GM21381 (cell line): Measurements from ENCODE around the gene SKIC2.

Experiments
- ATAC-seq: cut with Tn5 transposase; IDR thresholded peaks from one replicate; pipeline ENCODE4 v1.9.1; 2021; ENCODE audit warnings: mild to moderate bottlenecking, moderate library complexity; ENCODE audit not compliant: unreplicated experiment

SKIC2 gene

DNA sequence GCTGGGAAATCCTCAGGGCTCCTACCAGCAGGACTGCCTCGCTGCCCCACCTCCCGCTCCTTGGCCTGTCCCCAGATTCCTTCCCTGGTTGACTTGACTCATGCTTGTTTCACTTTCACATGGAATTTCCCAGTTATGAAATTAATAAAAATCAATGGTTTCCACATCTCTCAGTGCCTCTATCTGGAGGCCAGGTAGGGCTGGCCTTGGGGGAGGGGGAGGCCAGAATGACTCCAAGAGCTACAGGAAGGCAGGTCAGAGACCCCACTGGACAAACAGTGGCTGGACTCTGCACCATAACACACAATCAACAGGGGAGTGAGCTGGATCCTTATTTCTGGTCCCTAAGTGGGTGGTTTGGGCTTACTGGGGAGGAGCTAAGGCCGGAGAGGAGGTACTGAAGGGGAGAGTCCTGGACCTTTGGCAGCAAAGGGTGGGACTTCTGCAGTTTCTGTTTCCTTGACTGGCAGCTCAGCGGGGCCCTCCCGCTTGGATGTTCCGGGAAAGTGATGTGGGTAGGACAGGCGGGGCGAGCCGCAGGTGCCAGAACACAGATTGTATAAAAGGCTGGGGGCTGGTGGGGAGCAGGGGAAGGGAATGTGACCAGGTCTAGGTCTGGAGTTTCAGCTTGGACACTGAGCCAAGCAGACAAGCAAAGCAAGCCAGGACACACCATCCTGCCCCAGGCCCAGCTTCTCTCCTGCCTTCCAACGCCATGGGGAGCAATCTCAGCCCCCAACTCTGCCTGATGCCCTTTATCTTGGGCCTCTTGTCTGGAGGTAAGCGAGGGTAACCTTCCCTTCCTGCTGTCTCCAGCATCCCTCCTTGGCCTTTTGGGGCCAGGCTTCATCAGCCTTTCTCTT, 13.2 kb upstream of the SKIC2 start, which contains the start of gene CFB:
Gene CFB, plus strand, starts transcription at position 589 of the 863 bp plus-strand sequence. Its CDS starts 127 bp downstream, at position 716.
- no peak for ATAC-seq

DNA sequence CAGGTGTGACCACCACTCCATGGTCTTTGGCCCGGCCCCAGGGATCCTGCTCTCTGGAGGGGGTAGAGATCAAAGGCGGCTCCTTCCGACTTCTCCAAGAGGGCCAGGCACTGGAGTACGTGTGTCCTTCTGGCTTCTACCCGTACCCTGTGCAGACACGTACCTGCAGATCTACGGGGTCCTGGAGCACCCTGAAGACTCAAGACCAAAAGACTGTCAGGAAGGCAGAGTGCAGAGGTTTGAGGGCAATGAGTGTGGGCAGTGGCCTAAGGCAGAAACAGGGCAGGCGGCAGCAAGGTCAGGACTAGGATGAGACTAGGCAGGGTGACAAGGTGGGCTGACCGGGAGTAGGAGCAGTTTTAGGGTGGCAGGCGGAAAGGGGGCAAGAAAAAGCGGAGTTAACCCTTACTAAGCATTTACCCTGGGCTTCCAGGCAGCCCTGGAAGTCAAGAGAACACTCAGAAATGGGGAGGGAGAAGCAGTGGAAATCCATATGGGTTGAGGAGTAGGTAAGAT, 12.5 kb upstream of the SKIC2 start:
- no peak for ATAC-seq

DNA sequence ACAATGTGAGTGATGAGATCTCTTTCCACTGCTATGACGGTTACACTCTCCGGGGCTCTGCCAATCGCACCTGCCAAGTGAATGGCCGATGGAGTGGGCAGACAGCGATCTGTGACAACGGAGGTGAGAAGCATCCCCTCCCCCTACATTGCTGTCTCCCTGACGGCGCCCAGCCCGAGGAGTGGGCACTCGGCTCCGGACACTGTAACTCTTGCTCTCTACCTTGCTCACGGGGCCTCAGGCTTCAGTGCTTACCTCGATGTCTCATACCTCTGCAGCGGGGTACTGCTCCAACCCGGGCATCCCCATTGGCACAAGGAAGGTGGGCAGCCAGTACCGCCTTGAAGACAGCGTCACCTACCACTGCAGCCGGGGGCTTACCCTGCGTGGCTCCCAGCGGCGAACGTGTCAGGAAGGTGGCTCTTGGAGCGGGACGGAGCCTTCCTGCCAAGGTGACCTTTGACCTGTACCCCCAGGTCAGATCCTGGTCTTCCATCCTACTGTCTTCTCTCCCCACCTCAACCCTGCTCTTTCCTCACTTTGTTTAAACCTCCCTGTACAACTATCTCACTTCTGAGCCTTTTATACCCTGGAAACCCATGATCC, 11.8 kb upstream of the SKIC2 start:
- ATAC-seq = no peak

DNA sequence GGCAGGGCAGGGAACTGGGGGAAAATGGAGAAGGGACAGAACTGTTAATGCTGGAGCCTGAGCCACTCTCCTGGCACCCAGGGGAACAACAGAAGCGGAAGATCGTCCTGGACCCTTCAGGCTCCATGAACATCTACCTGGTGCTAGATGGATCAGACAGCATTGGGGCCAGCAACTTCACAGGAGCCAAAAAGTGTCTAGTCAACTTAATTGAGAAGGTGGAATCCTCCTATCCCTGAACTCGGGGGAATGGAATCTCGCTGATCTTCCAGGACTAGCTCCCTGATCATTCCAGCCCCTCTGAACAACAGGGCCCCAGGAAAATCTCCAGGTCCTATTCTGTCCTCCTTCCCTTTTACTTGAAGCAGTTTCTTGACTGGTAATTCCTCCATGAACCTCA, 11.1 kb upstream of the SKIC2 start:
- ATAC-seq = no peak

DNA sequence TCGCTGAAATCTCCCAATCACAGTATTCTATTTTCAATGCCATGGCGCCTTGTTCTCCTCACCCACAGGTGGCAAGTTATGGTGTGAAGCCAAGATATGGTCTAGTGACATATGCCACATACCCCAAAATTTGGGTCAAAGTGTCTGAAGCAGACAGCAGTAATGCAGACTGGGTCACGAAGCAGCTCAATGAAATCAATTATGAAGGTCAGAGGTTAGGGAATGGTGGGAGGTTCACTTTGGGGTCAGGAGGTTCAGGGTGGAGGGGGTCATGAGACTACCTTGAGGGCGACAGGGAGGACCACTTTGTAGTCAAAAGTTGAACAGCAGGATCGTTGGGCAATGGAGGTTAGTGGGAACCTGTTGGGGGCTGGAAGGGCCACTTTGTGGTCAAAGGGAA, 10.7 kb upstream of the SKIC2 start:
- ATAC-seq = no peak

DNA sequence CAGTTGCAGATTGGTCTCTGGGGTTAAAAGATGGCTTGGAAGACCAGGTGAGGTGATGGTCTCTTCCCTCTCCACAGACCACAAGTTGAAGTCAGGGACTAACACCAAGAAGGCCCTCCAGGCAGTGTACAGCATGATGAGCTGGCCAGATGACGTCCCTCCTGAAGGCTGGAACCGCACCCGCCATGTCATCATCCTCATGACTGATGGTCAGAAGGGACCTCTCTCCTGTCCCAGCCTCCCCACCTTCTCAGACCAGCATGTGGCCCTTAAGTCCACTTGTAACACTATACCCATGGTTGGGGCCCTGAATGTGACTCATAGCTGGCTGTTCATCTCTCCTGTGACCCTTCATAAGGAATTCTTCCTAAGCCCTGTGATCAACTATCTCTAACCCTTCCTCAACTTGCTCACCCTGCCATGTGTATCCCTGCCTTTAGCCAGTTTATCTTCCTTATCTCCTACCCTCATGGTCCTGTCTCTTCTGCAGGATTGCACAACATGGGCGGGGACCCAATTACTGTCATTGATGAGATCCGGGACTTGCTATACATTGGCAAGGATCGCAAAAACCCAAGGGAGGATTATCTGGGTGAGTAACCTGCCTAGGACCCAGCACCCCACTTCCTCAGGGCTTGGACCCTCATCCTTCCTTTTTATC, 10.1 kb upstream of the SKIC2 start:
- ATAC-seq = no peak

DNA sequence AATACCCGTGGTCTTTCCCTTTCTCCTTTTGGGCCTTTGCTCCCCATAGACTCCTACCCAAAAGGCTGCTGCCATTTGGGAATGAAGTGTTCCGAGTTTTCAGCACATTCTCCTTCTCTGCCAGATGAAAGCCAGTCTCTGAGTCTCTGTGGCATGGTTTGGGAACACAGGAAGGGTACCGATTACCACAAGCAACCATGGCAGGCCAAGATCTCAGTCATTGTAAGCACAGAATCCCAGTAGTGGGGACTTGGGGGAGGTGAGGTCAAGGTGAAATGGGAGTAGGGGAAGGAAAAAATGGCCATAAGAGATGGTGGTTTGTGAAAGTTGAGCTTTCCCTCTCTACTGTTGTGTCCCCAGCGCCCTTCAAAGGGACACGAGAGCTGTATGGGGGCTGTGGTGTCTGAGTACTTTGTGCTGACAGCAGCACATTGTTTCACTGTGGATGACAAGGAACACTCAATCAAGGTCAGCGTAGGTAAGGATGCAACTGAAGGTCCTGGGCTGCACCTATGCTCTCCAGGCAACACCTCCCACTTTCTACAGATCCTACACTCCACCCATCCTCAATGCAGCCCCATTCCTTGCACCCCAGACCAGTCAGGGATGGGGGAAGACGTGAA, 8.9 kb upstream of the SKIC2 start:
- no peak for ATAC-seq

DNA sequence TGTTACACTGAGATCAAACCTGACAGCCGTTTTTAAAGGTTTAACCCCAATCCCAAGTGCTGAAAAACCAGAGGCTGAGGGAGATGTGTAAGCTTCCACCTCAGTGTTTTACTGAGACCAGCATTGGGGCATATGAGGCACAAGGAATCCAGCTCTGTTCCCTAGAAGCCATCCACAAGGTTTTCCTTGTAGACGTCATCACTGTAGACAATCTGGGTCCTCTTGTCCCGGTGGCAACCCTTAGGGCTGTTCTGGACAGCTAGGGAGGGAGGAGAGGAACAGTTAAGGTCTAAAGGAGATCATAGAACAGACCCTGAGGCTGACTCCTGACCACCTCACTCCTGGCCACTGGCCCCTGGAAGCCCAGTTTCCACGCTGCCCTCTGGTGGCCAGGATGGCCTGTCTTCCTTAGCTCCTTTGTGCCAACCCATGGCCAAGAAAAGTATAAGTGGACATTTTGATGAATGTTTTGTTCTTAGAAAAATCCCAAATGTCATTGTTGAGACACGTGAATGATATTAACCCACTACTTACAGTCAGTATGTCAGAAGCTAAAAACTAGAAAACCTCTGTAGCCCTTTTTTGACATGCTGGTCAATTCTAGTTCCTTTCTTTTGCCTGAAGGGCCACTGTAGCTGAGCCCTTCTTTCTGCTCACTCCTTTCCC, 6.7 kb upstream of the SKIC2 start:
- no peak for ATAC-seq

DNA sequence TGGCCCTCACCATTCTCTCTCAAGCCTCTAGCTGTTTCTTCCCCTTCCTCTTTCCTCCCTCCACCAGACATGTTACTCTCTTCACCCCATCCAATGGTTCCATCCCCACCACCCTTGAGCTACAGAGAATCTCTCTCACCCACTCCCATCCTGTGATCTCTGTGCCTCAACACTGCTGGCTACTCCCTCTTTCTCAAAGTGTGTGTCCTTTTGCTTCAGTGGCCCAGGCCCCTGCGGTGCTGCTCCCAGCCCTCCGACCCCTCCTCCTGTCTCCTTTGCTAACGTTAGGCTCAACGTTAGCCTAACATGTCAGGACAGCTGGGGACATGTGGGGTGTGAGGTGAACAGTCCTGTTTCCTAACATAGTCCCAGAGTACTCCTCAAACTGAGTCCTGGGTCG, 6.1 kb upstream of the SKIC2 start:
- ATAC-seq = no peak

DNA sequence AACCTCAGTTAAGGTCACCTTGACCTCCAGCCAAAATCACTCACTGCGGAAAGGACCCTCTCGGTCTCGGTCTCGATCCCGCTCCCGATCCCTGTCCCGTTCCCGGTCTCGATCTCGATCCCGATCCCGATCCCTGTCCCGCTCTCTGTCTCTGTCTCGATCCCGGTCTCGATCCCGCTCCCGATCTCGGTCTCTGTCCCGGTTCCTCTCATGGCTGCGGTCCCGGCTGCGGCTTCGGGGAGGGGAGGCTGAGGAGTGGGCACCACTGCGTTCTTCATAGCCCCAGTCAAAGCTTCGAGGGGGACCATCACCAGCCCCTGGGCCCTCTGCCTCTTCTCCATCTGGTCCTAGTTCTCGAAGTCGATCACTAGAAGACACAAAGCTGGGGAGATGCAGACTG, 4.5 kb upstream of the SKIC2 start:
- no peak for ATAC-seq

DNA sequence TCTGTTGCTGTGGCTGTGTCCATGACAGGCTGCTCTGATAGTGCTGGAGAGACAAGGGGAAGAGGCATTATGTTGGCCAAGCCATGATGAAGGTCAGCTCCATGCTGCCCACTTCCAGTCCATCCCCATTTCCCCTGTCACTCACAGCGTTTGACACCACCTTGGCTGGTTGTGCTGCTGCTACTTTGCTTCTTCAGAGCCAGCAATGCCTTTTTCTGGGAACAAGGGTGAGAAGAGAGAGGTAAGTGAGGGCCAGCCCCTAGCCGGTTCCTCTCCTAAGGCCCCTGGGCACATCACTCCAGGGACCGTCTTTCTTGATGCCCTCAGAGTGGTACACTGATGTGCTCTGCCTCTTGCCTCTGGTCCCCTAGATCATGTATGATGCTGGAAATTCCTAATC, 2.2 kb upstream of the SKIC2 start:
- no peak for ATAC-seq

DNA sequence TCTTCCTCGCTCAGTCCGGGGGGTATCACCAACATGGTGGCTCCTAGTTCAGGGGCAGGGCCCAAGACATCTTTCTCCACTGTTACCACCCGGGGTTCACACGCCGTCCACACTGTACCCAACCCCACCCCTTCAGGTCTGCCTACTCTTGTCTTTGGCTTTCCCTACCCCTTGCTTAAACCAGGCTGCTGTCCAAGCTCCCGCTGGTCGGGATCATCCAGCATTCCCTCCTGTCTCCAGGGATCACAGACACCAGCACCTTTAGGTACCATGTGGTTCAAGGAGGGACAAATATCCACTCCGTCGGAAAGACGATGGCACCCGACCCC, 599 bp upstream of the SKIC2 start:
- no peak for ATAC-seq

DNA sequence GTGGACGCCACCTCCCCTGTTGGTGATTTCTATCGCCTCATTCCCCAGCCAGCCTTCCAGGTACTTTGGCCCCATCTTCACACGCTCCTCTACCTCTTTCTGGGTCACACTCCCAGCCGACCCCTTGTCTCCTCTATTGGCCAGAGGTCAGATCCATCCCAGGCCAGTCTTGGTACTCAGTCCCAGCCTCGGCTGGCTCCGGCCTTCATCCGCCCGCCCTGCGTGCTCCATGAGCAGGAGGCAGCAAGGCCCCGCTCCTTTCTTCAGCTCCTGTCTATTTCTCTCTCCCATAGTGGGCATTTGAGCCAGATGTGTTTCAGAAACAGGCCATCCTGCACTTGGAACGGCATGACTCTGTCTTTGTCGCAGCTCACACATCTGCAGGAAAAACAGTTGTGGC, 2.6 kb downstream of the SKIC2 start:
- no peak for ATAC-seq

DNA sequence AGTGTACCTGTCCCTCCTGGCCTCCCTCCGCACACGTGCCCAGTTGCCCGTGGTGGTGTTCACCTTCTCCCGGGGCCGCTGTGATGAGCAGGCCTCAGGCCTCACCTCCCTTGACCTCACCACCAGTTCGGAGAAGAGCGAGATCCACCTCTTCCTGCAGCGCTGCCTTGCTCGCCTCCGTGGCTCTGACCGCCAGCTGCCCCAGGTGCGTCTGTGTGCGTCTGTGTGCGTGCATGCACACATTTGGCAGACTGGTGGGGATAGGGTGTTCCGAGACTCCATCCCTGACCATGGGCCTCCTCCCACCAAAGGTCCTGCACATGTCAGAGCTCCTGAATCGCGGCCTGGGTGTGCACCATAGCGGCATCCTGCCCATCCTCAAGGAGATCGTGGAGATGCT, 4.9 kb downstream of the SKIC2 start:
- ATAC-seq = no peak

DNA sequence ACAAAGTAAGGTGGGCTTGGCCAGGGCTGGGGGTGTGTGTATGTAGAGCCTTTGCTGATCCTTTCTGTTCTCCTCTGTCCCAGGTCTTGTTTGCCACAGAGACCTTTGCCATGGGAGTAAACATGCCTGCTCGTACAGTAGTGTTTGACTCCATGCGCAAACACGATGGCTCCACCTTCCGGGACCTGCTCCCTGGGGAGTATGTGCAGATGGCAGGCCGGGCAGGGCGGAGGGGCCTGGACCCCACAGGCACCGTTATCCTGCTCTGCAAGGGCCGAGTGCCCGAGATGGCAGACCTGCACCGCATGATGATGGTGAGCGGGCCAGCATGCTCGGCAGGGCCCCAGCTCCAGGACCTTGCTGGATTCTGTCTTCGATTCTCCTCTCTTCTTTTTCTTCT, 6.7 kb downstream of the SKIC2 start:
- no peak for ATAC-seq

DNA sequence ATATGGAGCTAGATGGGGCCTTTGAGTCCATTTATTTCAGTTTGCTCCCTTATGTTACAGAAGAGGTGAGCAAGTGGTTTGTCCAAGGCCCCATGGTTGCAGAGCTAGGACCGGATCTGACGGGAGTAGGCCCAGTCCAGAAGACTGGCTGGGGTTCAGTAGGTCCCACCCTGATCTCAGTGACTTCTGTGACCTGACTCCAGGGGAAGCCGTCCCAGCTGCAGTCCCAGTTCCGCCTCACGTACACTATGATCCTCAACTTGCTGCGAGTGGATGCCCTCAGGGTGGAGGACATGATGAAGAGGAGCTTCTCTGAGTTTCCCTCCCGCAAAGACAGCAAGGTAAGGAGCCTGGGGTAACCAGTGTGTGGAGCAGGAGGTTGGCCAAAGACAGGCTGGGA, 7.5 kb downstream of the SKIC2 start:
- ATAC-seq = no peak

DNA sequence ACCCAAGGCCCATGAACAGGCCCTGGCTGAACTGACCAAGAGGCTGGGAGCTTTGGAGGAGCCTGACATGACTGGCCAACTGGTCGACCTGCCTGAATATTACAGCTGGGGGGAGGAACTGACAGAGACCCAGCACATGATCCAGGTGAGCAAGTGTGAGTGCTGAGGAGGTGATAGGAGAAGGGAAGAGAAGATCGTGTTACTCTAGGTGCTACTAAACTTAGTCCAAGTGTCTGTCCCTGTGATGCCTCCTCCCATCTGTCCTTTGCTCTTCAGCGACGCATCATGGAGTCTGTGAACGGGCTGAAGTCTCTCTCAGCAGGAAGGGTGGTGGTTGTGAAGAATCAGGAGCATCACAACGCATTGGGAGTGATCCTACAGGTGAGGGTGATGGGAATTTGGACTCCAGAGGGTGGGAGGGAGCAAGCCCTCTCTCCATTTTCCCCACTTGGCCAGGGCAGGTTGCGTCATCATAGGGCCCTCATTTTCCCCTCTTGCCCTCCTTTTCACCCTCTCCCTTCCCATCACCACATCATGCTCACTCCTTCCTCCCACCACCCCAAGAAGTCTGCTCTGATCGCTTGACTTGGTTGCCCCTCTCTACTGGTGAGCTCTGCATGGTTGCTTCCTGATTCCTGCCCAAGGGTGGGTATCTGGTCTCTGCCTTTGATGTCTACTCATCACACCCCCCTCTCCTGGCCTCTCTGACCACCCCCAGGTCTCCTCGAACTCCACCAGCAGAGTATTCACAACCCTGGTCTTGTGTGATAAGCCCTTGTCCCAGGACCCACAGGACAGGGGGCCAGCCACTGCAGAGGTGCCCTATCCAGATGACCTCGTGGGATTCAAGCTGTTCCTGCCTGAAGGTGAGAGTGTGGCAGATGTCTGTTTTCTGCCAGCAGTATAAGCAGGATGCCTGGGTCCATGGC, 8.3 kb downstream of the SKIC2 start:
- no peak for ATAC-seq

DNA sequence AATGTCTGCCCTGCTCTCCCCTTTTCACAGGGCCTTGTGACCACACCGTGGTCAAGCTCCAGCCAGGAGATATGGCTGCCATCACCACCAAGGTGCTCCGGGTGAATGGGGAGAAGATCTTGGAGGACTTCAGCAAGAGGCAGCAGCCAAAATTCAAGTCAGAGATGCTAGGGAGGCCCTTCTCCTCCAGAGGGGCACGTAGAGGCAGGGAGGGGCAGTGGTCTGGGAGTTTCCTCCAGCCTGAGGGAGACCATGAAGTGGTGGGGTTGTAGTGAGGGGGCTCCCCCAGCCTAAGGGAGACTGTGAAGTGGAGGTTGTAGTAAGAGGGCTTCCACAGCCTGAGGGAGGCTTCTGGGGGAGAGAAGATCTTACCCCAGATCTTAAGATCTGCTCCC, 8.9 kb downstream of the SKIC2 start:
- ATAC-seq = no peak

DNA sequence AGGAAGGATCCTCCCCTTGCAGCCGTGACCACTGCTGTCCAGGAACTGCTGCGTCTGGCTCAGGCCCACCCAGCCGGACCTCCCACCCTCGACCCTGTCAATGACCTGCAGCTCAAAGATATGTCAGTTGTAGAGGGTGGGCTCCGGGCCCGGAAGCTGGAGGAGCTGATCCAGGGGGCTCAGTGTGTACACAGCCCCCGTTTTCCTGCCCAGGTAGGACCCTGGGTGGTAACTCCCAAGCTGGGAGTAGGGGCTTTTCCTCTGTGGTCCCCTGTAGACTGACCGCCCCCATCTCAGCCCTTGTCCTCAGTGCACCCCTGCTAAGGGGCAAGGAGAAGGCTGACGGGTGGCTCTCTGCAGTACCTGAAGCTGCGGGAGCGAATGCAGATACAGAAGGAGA, 9.4 kb downstream of the SKIC2 start:
- no peak for ATAC-seq
